Thyroid gland (tissue), 4 donors: ENCODE data around the gene CMC2. TPM values are rescaled to one million over a fixed set of nuclear protein-coding genes. Genes with fewer than 3 reads are reported as not detected.

ENCODE experiments used
- DNase-seq, 2 donors: peaks; one replicate each; pipeline ENCODE4 v3.0.0-alpha.2; 2019
- H3K27ac ChIP-seq, 3 donors: fragments of 200-600 bp; sonication (generic); 1 replicate in 2 of 3; 2 replicates in 1 of 3; pipeline ENCODE4 v1.5.1; 2016 to 2019; ENCODE audit warnings: mild to moderate bottlenecking in 1 of 3, moderate library complexity in 1 of 3
- H3K27me3 ChIP-seq: fragments of 200-600 bp; sonication (generic); one replicate; pipeline ENCODE4 v1.5.1; 2019
- H3K36me3 ChIP-seq, 2 donors: fragments of 200-600 bp; sonication (generic); one replicate each; pipeline ENCODE4 v1.5.1; 2016 to 2019
- H3K4me1 ChIP-seq, 2 donors: fragments of 200-600 bp; sonication (generic); one replicate each; pipeline ENCODE4 v1.5.1; 2017 to 2019
- H3K4me3 ChIP-seq, 3 donors: fragments of 200-600 bp; sonication (generic); replicated peaks in 1 of 3; 1 replicate in 2 of 3; 2 replicates in 1 of 3; pipeline ENCODE4 v1.5.1; 2016; ENCODE audit warnings: mild to moderate bottlenecking in 1 of 3
- H3K9me3 ChIP-seq: fragments of 200-600 bp; sonication (generic); one replicate; pipeline ENCODE4 v1.5.1; 2017
- POLR2A ChIP-seq, 2 donors: fragments of 450-650 bp; IDR thresholded peaks; one replicate each; pipeline ENCODE4 v1.6.1; 2017; ENCODE audit warnings: antibody characterized with exemption in 2 of 2, mild to moderate bottlenecking in 2 of 2, moderate library complexity in 1 of 2
- WGBS, 2 donors: methylation state at CpG; one replicate each; pipeline ENCODE4 v1.1.5; 2017; 5-methylcytosine and 5-hydroxymethylcytosine counted together
- intact Hi-C: fragments of 100-400 bp; cut with DNase I; formaldehyde crosslinking; loops from one replicate; pipeline ENCODE4 v1.15.1; 2023
- total RNA-seq, 4 donors: library from RNA; depleted of rRNA; stranded (reverse); fragments of >200 nt; gene quantifications; one replicate each; pipeline ENCODE4 v1.2.3, GENCODE V29; 2016
- TF ChIP-seq, protein P1 (sequence below), 6 experiments: fragments of 200-600 bp in 3 of 6; fragments of 450-650 bp in 3 of 6; sonication (generic) in 3 of 6; IDR thresholded peaks; one replicate each; pipeline ENCODE4 v1.5.1; 2016 to 2019; ENCODE audit warnings: antibody characterized with exemption in 6 of 6, mild to moderate bottlenecking in 2 of 6, inconsistent platforms in 1 of 6, moderate library complexity in 1 of 6

The CMC2 gene
- total RNA-seq = 10 to 100 TPM; 36.8 to 89.1 (median 59.7) TPM

DNA sequence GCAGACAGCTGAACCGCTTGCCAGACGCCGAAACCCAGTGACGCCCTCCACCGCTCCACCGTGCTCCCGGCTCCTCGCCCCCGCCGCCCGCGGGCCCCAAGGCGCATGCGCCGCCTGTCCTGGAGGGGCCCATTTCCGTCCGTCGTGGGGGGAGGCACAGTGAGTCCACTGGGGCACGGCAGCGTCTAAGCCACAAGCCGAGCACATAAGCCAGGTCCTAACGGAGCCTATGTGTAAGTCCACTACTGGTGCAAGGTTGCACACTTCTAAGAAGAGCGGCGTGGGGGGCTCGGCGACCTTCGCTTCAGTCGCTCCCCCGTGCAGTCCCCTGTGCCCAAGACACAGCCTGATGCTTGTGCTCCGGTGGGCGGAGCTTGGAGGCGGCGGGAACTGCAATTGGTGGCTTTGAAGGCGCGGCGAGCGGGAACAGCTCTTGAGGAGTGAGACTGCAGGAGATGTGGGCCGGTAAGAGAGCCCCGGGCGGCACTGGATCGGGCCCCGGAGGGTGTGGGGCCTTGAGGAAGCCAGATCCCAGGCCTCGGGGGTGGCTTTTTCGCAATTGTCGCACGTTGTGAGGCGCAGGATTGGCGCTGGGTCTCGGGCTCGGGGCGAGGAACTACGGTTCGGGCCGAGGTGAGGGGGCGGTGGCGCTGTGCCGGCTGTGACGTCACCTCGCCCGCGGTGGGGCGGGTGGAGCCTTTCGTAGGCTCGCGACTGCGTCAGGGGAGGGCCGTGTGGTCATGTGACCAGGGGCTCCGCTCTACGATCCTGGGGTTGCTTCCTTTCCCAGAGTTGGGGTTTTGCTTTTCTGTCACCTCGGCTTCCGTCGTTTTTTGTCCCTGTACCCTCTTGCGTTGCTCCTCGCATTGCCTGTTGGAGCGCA, at the start of gene CMC2, which contains the start of gene CENPN:
Gene CMC2, minus strand, starts transcription at position 73 of the 883 bp plus-strand sequence. CDS start 9,491 bp downstream, outside the sequence.
Gene CENPN, plus strand, starts transcription at position 402 of the 883 bp plus-strand sequence. CDS start 4,726 bp downstream, outside the sequence.
- H3K4me1 ChIP-seq = peaks cover 10 to 22% of the 10 kb centered on the region in 2 donors
- no peaks in the 10 kb centered on the region for H3K36me3 ChIP-seq
- DNase-seq = peak; percentile 100
- H3K27me3 ChIP-seq = no peaks in the 10 kb centered on the region
- H3K4me3 ChIP-seq = peak within 1 kb of the TSS; percentile 59 to 98 (median 85)
- intact Hi-C loops = loop anchor here (10.0 kb wide), 2 partner anchors 68 to 308 kb away; partner anchors contain the start of genes C16orf46 and GAN
- H3K9me3 ChIP-seq = no peaks in the 10 kb centered on the region
- TF ChIP-seq, protein P1, sequence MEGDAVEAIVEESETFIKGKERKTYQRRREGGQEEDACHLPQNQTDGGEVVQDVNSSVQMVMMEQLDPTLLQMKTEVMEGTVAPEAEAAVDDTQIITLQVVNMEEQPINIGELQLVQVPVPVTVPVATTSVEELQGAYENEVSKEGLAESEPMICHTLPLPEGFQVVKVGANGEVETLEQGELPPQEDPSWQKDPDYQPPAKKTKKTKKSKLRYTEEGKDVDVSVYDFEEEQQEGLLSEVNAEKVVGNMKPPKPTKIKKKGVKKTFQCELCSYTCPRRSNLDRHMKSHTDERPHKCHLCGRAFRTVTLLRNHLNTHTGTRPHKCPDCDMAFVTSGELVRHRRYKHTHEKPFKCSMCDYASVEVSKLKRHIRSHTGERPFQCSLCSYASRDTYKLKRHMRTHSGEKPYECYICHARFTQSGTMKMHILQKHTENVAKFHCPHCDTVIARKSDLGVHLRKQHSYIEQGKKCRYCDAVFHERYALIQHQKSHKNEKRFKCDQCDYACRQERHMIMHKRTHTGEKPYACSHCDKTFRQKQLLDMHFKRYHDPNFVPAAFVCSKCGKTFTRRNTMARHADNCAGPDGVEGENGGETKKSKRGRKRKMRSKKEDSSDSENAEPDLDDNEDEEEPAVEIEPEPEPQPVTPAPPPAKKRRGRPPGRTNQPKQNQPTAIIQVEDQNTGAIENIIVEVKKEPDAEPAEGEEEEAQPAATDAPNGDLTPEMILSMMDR (IDR thresholded peaks at IDR 0.05) = peak in 1 of 6 experiments; percentile 18
- peak in 1 of 2 donors; percentile 91 for TF ChIP-seq POLR2A (IDR thresholded peaks at IDR 0.05)
- WGBS, 2 donors = 0 to 2% methylated on average over 23 to 41 of the region's 75 CpGs
- H3K27ac ChIP-seq = peak within 1 kb of the TSS; percentile 93 to 99 (median 94)

DNA sequence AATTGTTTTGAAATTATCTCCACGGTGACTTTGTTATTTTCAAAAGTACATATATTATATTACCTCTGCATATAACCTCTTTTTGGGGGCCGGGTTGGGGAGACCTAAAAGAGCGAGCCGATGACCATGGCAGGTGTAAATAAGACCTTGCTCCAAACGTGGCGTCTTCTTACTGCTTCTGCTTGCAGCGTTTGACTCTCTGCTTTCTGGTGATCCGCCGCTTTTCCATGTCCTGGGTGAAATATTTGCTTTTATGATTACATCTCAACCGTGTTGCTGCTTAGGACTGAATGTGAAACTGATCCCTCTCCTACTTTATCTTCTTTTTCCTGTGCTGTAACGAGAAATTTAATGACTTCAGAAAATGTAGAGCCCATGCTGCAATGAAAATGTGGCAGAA, 47.1 kb upstream of the CMC2 start:
- 86 to 88% methylated on average over 11 of the region's 11 CpGs for WGBS, 2 donors
- H3K36me3 ChIP-seq = no peaks in the 10 kb centered on the region
- no peaks in the 10 kb centered on the region for H3K27me3 ChIP-seq
- intact Hi-C loops = no loop called here
- H3K4me3 ChIP-seq = no peak overlapping the region
- H3K9me3 ChIP-seq = no peaks in the 10 kb centered on the region
- TF ChIP-seq POLR2A (IDR thresholded peaks at IDR 0.05) = no peak
- TF ChIP-seq, protein P1 (IDR thresholded peaks at IDR 0.05) = no peak
- no peak overlapping the region for H3K27ac ChIP-seq
- DNase-seq = no peak
- peaks cover 0 to 4% of the 10 kb centered on the region in 2 donors for H3K4me1 ChIP-seq

DNA sequence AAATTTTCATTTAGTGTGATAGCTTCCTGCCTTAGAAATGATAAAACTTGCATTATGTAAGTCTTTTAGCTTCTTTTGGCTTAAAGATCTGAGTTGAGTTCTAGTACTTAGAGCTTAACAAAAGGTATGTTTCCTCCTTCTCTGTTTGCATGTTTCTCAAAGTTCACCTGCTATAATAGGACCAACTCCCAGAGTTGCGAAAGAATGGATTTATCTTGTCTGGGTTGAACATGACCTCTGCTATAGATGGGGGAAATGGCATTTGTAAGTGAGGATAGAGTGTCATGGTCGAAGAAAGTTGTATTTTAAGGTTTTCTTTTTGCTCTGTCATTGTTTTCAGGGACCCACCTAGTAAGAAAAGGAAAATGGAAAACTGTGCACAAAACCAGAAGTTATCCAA, 36.1 kb upstream of the CMC2 start:
- Histone ChIP-seq H3K36me3 (peaks cover 30 to 40% of the 10 kb centered on the region in 2 donors), H3K9me3 (no peaks in the 10 kb centered on the region), H3K4me3 (no peak overlapping the region), H3K4me1 (peaks cover 13 to 14% of the 10 kb centered on the region in 2 donors), H3K27ac (no peak overlapping the region), H3K27me3 (no peaks in the 10 kb centered on the region)
- no peak for TF ChIP-seq POLR2A (IDR thresholded peaks at IDR 0.05)
- intact Hi-C loops = no loop called here
- 94% methylated on average over 2 of the region's 2 CpGs for WGBS, 2 donors
- no peak for DNase-seq

DNA sequence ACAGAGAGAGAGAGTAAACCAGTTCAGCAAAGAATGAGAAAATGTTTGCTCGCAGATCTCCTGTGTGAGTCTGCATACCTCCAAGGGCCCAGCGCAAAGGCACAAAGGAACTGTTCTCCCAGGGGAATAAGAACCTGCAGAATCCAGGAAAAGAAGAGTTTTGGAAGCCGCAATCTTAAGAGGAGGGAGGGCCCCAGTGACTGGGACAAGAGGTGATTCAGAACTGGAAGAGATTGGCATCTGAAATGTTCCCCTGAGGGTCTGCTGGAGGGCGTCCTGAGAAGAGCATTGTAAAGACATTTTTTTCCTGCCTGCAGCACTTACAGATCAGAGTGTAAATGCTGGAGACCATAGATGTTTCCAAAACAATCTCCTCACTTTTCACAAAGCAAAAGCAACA, 35.0 kb upstream of the CMC2 start:
- peaks cover 24 to 25% of the 10 kb centered on the region in 2 donors for H3K4me1 ChIP-seq
- intact Hi-C loops = no loop called here
- DNase-seq = no peak
- no peaks in the 10 kb centered on the region for H3K27me3 ChIP-seq
- H3K27ac ChIP-seq = no peak overlapping the region
- H3K4me3 ChIP-seq = no peak overlapping the region
- 89 to 91% methylated on average over 4 of the region's 4 CpGs for WGBS, 2 donors
- no peak for TF ChIP-seq POLR2A (IDR thresholded peaks at IDR 0.05)
- TF ChIP-seq, protein P1 (IDR thresholded peaks at IDR 0.05) = no peak
- H3K36me3 ChIP-seq = peaks cover 30 to 40% of the 10 kb centered on the region in 2 donors
- no peaks in the 10 kb centered on the region for H3K9me3 ChIP-seq

DNA sequence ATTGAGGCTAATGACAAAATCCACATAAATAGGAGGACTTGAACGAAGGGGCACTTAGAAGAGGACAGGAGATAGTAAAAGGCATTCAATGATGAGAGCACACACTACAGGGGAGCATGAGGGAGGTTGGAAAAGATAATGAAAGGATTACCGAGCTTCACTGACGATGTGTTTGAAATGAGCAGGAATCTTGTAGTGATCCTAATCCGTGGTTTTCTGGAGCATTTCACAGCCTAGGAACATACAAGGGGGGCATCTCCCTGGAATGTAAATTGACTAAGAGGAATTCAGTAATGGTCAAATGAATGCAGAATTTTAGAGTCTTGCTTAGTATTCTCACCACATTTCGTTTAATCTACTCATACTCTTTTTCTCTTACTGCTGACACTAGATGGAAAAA, 34.2 kb upstream of the CMC2 start:
- intact Hi-C loops = no loop called here
- Histone ChIP-seq H3K27me3 (no peaks in the 10 kb centered on the region), H3K36me3 (peaks cover 30 to 40% of the 10 kb centered on the region in 2 donors), H3K4me3 (no peak overlapping the region), H3K27ac (no peak overlapping the region), H3K9me3 (no peaks in the 10 kb centered on the region), H3K4me1 (peaks cover 24 to 27% of the 10 kb centered on the region in 2 donors)
- WGBS, 2 donors = 88 to 92% methylated on average over 5 of the region's 5 CpGs
- no peak for TF ChIP-seq POLR2A (IDR thresholded peaks at IDR 0.05)
- TF ChIP-seq, protein P1 (IDR thresholded peaks at IDR 0.05) = no peak
- DNase-seq = no peak
